H1 (cell line): ENCODE data around the gene ASH1L. TPM values are rescaled to one million over a fixed set of nuclear protein-coding genes. Genes with fewer than 3 reads are reported as not detected.
A peak's percentile ranks its signal among the peaks of the same experiment; 100 is the strongest.

ENCODE experiments used
- EGR1 ChIP-seq: IDR thresholded peaks from 2 replicates; pipeline ENCODE4 v1.6.1; 2011; ENCODE audit warnings: low read depth, low read length, borderline replicate concordance
- EP300 ChIP-seq, 2 experiments: IDR thresholded peaks; 1 replicate in 1 of 2; 2 replicates in 1 of 2; pipeline ENCODE4 v1.6.1; 2011 to 2012; ENCODE audit warnings: low read depth in 2 of 2, low read length in 2 of 2, mild to moderate bottlenecking in 2 of 2, borderline replicate concordance in 1 of 2, inconsistent platforms in 1 of 2, moderate library complexity in 1 of 2
- EZH2 ChIP-seq: fragments of 200-600 bp; sonication (generic); IDR thresholded peaks from 2 replicates; pipeline ENCODE4 v1.7.1; 2012; ENCODE audit warnings: low read depth, mild to moderate bottlenecking, moderate library complexity, low read length, inconsistent platforms; ENCODE audit not compliant: severe bottlenecking
- GTF2F1 ChIP-seq: IDR thresholded peaks from 2 replicates; pipeline ENCODE4 v1.6.1; 2012; ENCODE audit warnings: low read depth, low read length, improper control_type of control experiment, borderline replicate concordance
- HDAC6 ChIP-seq: IDR thresholded peaks from one replicate; pipeline ENCODE4 v1.7.1; 2012; ENCODE audit warnings: low read depth, mild to moderate bottlenecking, inconsistent platforms, low read length, moderate library complexity
- JUN ChIP-seq: IDR thresholded peaks from 2 replicates; pipeline ENCODE4 v1.6.1; 2011; ENCODE audit warnings: low read depth, mild to moderate bottlenecking, improper control_type of control experiment, low read length
- JUND ChIP-seq: IDR thresholded peaks from 2 replicates; pipeline ENCODE4 v1.6.1; 2011; ENCODE audit warnings: mild to moderate bottlenecking, improper control_type of control experiment, low read length
- PHF8 ChIP-seq: fragments of 200-600 bp; sonication (generic); conservative IDR thresholded peaks from 2 replicates; pipeline ENCODE4 v1.7.1; 2012; ENCODE audit warnings: low read depth, mild to moderate bottlenecking, inconsistent platforms, low read length, moderate library complexity
- RAD21 ChIP-seq, 2 experiments: IDR thresholded peaks in 1 of 2; conservative IDR thresholded peaks in 1 of 2; 2 replicates each; pipeline ENCODE4 v1.6.1; 2011; ENCODE audit warnings: low read depth in 2 of 2, low read length in 2 of 2, improper control_type of control experiment in 1 of 2, inconsistent platforms in 1 of 2, mild to moderate bottlenecking in 1 of 2, moderate library complexity in 1 of 2
- SIN3A ChIP-seq, 2 experiments: IDR thresholded peaks in 1 of 2; conservative IDR thresholded peaks in 1 of 2; 2 replicates each; pipeline ENCODE4 v1.6.1; 2011 to 2012; ENCODE audit warnings: low read length in 2 of 2, improper control_type of control experiment in 1 of 2, low read depth in 1 of 2, mild to moderate bottlenecking in 1 of 2
- SIX5 ChIP-seq: IDR thresholded peaks from 2 replicates; pipeline ENCODE4 v1.6.1; 2011; ENCODE audit warnings: mild to moderate bottlenecking, low read depth, low read length
- SP1 ChIP-seq: IDR thresholded peaks from 2 replicates; pipeline ENCODE4 v1.6.1; 2011; ENCODE audit warnings: low read depth, low read length
- SP2 ChIP-seq: IDR thresholded peaks from 2 replicates; pipeline ENCODE4 v1.6.1; 2012; ENCODE audit warnings: mild to moderate bottlenecking, low read length, inconsistent platforms
- TAF1 ChIP-seq: IDR thresholded peaks from 2 replicates; pipeline ENCODE4 v1.6.1; 2011; ENCODE audit warnings: mild to moderate bottlenecking, low read depth, low read length
- ZNF274 ChIP-seq: IDR thresholded peaks from 2 replicates; pipeline ENCODE4 v1.7.0; 2012; ENCODE audit warnings: low read length, borderline replicate concordance; ENCODE audit errors: extremely low read depth
- polyA plus RNA-seq, 7 experiments: library from polyadenylated mRNA; depleted of rRNA in 3 of 7; stranded (reverse) in 5 of 7; unstranded in 2 of 7; fragments of >200 nt in 5 of 7; fragments of 200-250 nt in 2 of 7; gene quantifications; 1 replicate in 5 of 7; 2 replicates in 1 of 7; 4 replicates in 1 of 7; pipeline versions ENCODE4 v1.2.1 to v1.2.3, GENCODE V29; 2011 to 2013; ENCODE audit warnings: missing spikeins in 2 of 7, mixed read lengths in 2 of 7
- total RNA-seq: library from RNA; stranded (reverse); fragmentation: NEBNext Ultra II Directional; extraction: Animal tissue kit (Norgen Biotek cat#: 25700); gene quantifications from 2 replicates; pipeline ENCODE4 v1.2.1, GENCODE V29; 2021
- TF ChIP-seq, protein P1 (sequence below), 3 experiments: IDR thresholded peaks; 1 replicate in 2 of 3; 2 replicates in 1 of 3; pipeline versions ENCODE4 v1.5.1 to v1.6.1; 2011; ENCODE audit warnings: low read length in 3 of 3, mild to moderate bottlenecking in 3 of 3, inconsistent platforms in 2 of 3, low read depth in 1 of 3, moderate library complexity in 1 of 3; ENCODE audit not compliant: insufficient read depth in 1 of 3; ENCODE audit errors: control extremely low read depth in 1 of 3
- TF ChIP-seq, protein P2 (sequence below): IDR thresholded peaks from 2 replicates; pipeline ENCODE4 v1.6.1; 2012; ENCODE audit warnings: low read length, inconsistent platforms

Gene ASH1L
- total and polyA plus RNA-seq, 2 of the 8 experiments (the other 6 are each of a cell fraction or from before 2014, with no cell fraction given): 7.5 to 27.6 TPM

DNA sequence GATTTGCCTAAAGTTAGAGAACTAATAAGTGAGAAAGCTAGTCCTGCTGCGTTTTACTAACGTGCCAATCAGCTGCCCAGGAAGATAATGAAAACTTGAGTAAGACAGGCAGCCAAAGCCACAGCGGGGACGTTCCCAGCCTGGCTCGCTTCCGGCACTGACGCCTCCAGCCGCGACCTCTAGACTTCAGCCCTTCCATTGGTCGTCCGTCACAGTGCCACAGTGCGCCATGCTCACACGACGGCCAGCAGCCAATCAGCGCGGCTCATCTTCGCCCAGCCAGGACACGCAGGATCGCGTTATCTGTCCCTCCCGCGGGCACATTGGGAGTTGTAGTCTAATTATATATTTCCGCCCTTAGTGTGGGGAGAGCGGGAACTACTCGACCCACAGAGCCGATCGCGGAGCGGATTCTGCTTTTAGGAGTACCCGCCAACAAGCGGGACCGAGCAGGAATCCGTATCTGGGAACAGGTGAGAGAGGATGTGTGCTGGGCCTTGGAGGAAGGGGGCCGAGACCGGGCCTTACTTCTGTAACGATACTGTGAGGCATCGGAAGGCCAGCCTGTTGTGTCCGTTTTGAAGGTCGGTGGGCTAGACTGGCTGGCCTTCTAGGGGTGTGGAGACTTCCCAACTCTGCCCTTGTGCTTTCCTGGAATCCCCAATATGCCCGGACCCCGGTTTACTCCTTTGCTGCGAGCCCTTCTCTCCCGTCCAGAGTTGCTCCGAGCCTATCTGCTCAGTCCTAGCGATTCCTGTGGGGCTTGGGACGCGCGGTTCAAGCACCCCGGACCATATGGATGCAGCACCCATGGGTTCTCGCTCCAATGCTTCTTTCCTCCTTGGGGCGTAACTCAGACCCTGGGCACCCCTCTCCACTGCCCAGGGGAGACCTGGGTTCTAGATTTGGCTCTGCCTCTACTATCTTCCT lies 253.8 kb downstream of the ASH1L start, which contains the start of gene FDPS (continued):
- TF ChIP-seq HDAC6 (no peak), SP1 (peak; percentile 88), TAF1 (peak; percentile 91), RAD21 (IDR thresholded peaks at IDR 0.05 in 1 of 2, conservative IDR thresholded peaks at IDR 0.05 in 1 of 2; ENCODE audit: low read depth in 2 of 2, low read length in 2 of 2) (0 out of 4 replicates have a peak, but pooled peaks of 1 of the 2 experiments have one; percentile 6), SIN3A (conservative IDR thresholded peaks at IDR 0.05 in 1 of 2, IDR thresholded peaks at IDR 0.05 in 1 of 2; ENCODE audit: low read depth in 1 of 2, low read length in 2 of 2) (peak; percentile 66 to 93; a peak in 3 of 4 replicates), PHF8 (peak; percentile 66), SP2 (no peak), GTF2F1 (peak; percentile 50; the same call in 1 of the 2 replicates), JUND (no peak), EGR1 (no peak), ZNF274 (no peak), JUN (no peak), EP300 (IDR thresholded peaks at IDR 0.05; ENCODE audit: borderline replicate concordance in 1 of 2, low read depth in 2 of 2, low read length in 2 of 2) (no peak), SIX5 (peak; percentile 65), EZH2 (no peak)
- TF ChIP-seq, protein P1, sequence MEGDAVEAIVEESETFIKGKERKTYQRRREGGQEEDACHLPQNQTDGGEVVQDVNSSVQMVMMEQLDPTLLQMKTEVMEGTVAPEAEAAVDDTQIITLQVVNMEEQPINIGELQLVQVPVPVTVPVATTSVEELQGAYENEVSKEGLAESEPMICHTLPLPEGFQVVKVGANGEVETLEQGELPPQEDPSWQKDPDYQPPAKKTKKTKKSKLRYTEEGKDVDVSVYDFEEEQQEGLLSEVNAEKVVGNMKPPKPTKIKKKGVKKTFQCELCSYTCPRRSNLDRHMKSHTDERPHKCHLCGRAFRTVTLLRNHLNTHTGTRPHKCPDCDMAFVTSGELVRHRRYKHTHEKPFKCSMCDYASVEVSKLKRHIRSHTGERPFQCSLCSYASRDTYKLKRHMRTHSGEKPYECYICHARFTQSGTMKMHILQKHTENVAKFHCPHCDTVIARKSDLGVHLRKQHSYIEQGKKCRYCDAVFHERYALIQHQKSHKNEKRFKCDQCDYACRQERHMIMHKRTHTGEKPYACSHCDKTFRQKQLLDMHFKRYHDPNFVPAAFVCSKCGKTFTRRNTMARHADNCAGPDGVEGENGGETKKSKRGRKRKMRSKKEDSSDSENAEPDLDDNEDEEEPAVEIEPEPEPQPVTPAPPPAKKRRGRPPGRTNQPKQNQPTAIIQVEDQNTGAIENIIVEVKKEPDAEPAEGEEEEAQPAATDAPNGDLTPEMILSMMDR (IDR thresholded peaks at IDR 0.05; ENCODE audit: control extremely low read depth in 1 of 3, insufficient read depth in 1 of 3, low read depth in 1 of 3, low read length in 3 of 3): 0 out of 4 replicates have a peak, but pooled peaks of 1 of the 3 experiments have one; percentile 7
- TF ChIP-seq, protein P2, sequence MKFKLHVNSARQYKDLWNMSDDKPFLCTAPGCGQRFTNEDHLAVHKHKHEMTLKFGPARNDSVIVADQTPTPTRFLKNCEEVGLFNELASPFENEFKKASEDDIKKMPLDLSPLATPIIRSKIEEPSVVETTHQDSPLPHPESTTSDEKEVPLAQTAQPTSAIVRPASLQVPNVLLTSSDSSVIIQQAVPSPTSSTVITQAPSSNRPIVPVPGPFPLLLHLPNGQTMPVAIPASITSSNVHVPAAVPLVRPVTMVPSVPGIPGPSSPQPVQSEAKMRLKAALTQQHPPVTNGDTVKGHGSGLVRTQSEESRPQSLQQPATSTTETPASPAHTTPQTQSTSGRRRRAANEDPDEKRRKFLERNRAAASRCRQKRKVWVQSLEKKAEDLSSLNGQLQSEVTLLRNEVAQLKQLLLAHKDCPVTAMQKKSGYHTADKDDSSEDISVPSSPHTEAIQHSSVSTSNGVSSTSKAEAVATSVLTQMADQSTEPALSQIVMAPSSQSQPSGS: no peak
